H1 (cell line): ENCODE measurements around the gene PCGF3. TPM values are rescaled to one million over a fixed set of nuclear protein-coding genes. Genes with fewer than 3 reads are reported as not detected.

Experiments used
- KDM5A ChIP-seq: fragments of 200-600 bp; IDR thresholded peaks from 2 replicates; pipeline ENCODE4 v1.7.1; 2012; ENCODE audit warnings: mild to moderate bottlenecking, low read length, inconsistent platforms, mixed read lengths
- RNF2 ChIP-seq: fragments of 200-900, 300-1000 bp; sonication (generic); IDR thresholded peaks from 2 replicates; pipeline ENCODE4 v1.7.1; 2016; ENCODE audit warnings: borderline replicate concordance, low read depth, mild to moderate bottlenecking, antibody characterized with exemption, low read length; ENCODE audit not compliant: poor library complexity, severe bottlenecking; ENCODE audit errors: missing control alignments
- polyA plus RNA-seq, 7 experiments: library from polyadenylated mRNA; depleted of rRNA in 3 of 7; stranded (reverse) in 5 of 7; unstranded in 2 of 7; fragments of >200 nt in 5 of 7; fragments of 200-250 nt in 2 of 7; gene quantifications; 1 replicate in 5 of 7; 2 replicates in 1 of 7; 4 replicates in 1 of 7; pipeline versions ENCODE4 v1.2.1 to v1.2.3, GENCODE V29; 2011 to 2013; ENCODE audit warnings: missing spikeins in 2 of 7, mixed read lengths in 2 of 7
- total RNA-seq: library from RNA; stranded (reverse); fragmentation: NEBNext Ultra II Directional; extraction: Animal tissue kit (Norgen Biotek cat#: 25700); gene quantifications from 2 replicates; pipeline ENCODE4 v1.2.1, GENCODE V29; 2021
- TF ChIP-seq, protein P1 (sequence below): fragments of 300-600 bp; sonication (generic); IDR thresholded peaks from 2 replicates; pipeline ENCODE4 v1.7.1; 2012; ENCODE audit warnings: low read length, moderate library complexity, mild to moderate bottlenecking, inconsistent platforms; ENCODE audit not compliant: insufficient replicate concordance

PCGF3 gene
- total and polyA plus RNA-seq, 2 of the 8 experiments (the other 6 are each of a cell fraction or from before 2014, with no cell fraction given): 52.7 to 52.9 TPM

DNA sequence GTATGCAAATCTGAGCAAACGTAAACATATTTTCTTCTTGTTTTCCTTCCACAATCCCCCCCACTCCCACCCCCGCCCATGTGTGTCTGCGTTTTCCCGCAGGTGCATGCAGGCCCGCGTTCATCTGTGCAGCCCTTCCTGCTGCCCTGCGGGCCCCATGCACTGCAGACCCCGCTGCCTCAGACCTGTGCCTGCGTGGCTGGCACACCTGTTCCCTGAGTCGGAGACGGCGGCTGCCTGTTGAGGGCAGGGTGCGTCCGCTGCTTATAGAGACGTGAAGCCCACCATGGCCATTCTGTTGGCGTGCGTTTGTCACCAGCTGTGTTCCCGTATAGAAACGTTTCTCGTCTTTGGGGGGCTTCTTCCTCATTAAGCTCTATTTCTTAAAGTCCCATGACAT is 51.5 kb downstream of the PCGF3 start (continued):
- TF ChIP-seq RNF2: no peak
- TF ChIP-seq, protein P1, sequence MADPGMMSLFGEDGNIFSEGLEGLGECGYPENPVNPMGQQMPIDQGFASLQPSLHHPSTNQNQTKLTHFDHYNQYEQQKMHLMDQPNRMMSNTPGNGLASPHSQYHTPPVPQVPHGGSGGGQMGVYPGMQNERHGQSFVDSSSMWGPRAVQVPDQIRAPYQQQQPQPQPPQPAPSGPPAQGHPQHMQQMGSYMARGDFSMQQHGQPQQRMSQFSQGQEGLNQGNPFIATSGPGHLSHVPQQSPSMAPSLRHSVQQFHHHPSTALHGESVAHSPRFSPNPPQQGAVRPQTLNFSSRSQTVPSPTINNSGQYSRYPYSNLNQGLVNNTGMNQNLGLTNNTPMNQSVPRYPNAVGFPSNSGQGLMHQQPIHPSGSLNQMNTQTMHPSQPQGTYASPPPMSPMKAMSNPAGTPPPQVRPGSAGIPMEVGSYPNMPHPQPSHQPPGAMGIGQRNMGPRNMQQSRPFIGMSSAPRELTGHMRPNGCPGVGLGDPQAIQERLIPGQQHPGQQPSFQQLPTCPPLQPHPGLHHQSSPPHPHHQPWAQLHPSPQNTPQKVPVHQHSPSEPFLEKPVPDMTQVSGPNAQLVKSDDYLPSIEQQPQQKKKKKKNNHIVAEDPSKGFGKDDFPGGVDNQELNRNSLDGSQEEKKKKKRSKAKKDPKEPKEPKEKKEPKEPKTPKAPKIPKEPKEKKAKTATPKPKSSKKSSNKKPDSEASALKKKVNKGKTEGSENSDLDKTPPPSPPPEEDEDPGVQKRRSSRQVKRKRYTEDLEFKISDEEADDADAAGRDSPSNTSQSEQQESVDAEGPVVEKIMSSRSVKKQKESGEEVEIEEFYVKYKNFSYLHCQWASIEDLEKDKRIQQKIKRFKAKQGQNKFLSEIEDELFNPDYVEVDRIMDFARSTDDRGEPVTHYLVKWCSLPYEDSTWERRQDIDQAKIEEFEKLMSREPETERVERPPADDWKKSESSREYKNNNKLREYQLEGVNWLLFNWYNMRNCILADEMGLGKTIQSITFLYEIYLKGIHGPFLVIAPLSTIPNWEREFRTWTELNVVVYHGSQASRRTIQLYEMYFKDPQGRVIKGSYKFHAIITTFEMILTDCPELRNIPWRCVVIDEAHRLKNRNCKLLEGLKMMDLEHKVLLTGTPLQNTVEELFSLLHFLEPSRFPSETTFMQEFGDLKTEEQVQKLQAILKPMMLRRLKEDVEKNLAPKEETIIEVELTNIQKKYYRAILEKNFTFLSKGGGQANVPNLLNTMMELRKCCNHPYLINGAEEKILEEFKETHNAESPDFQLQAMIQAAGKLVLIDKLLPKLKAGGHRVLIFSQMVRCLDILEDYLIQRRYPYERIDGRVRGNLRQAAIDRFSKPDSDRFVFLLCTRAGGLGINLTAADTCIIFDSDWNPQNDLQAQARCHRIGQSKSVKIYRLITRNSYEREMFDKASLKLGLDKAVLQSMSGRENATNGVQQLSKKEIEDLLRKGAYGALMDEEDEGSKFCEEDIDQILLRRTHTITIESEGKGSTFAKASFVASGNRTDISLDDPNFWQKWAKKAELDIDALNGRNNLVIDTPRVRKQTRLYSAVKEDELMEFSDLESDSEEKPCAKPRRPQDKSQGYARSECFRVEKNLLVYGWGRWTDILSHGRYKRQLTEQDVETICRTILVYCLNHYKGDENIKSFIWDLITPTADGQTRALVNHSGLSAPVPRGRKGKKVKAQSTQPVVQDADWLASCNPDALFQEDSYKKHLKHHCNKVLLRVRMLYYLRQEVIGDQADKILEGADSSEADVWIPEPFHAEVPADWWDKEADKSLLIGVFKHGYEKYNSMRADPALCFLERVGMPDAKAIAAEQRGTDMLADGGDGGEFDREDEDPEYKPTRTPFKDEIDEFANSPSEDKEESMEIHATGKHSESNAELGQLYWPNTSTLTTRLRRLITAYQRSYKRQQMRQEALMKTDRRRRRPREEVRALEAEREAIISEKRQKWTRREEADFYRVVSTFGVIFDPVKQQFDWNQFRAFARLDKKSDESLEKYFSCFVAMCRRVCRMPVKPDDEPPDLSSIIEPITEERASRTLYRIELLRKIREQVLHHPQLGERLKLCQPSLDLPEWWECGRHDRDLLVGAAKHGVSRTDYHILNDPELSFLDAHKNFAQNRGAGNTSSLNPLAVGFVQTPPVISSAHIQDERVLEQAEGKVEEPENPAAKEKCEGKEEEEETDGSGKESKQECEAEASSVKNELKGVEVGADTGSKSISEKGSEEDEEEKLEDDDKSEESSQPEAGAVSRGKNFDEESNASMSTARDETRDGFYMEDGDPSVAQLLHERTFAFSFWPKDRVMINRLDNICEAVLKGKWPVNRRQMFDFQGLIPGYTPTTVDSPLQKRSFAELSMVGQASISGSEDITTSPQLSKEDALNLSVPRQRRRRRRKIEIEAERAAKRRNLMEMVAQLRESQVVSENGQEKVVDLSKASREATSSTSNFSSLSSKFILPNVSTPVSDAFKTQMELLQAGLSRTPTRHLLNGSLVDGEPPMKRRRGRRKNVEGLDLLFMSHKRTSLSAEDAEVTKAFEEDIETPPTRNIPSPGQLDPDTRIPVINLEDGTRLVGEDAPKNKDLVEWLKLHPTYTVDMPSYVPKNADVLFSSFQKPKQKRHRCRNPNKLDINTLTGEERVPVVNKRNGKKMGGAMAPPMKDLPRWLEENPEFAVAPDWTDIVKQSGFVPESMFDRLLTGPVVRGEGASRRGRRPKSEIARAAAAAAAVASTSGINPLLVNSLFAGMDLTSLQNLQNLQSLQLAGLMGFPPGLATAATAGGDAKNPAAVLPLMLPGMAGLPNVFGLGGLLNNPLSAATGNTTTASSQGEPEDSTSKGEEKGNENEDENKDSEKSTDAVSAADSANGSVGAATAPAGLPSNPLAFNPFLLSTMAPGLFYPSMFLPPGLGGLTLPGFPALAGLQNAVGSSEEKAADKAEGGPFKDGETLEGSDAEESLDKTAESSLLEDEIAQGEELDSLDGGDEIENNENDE: no peak
- no peak for TF ChIP-seq KDM5A
